Fibroblast of lung (primary cell): ENCODE data around the gene TNS2. TPM values are rescaled to one million over a fixed set of nuclear protein-coding genes. Genes with fewer than 3 reads are reported as not detected.

Experiments used
- DNase-seq, 2 donors: peaks; one replicate each; pipeline versions ENCODE4 v3.0.0 to v3.0.0-alpha.2; 2010; ENCODE audit warnings: low read depth in 2 of 2
- H2AFZ ChIP-seq: 2 replicates; pipeline ENCODE4 v1.5.1; 2012; ENCODE audit warnings: low read length, control low read depth, inconsistent platforms
- H3K27ac ChIP-seq: 2 replicates; pipeline ENCODE4 v1.5.1; 2011; ENCODE audit warnings: low read length, control low read depth; ENCODE audit not compliant: insufficient read depth
- H3K27me3 ChIP-seq: 2 replicates; pipeline ENCODE4 v1.5.1; 2011; ENCODE audit warnings: mild to moderate bottlenecking, low read length; ENCODE audit not compliant: control insufficient read depth, insufficient read depth
- H3K36me3 ChIP-seq: 2 replicates; pipeline ENCODE4 v1.5.1; 2011; ENCODE audit warnings: low read length; ENCODE audit not compliant: control insufficient read depth, insufficient read depth
- H3K4me1 ChIP-seq: 2 replicates; pipeline ENCODE4 v1.5.1; 2011; ENCODE audit warnings: low read length; ENCODE audit not compliant: control insufficient read depth, insufficient read depth; ENCODE audit errors: extremely low read depth
- H3K4me2 ChIP-seq: 2 replicates; pipeline ENCODE4 v1.5.1; 2011; ENCODE audit warnings: low read length, control low read depth; ENCODE audit not compliant: insufficient read depth; ENCODE audit errors: extremely low read depth
- H3K4me3 ChIP-seq, 4 experiments: fragments of 200-600 bp in 1 of 4; sonication (generic) in 1 of 4; replicated peaks in 1 of 4; 2 replicates each; pipeline ENCODE4 v1.5.1; 2011 to 2016; ENCODE audit warnings: low read length in 4 of 4, low read depth in 3 of 4, mild to moderate bottlenecking in 3 of 4, control low read depth in 2 of 4, inconsistent platforms in 1 of 4, mixed read lengths in 1 of 4; ENCODE audit not compliant: insufficient read depth in 1 of 4; ENCODE audit errors: control extremely low read depth in 1 of 4
- H3K79me2 ChIP-seq: 2 replicates; pipeline ENCODE4 v1.5.1; 2012; ENCODE audit warnings: mild to moderate bottlenecking, low read length, inconsistent platforms; ENCODE audit not compliant: control insufficient read depth, insufficient read depth
- H3K9ac ChIP-seq: 2 replicates; pipeline ENCODE4 v1.5.1; 2011; ENCODE audit warnings: mild to moderate bottlenecking, low read length, control low read depth; ENCODE audit not compliant: insufficient read depth
- H3K9me3 ChIP-seq: 2 replicates; pipeline ENCODE4 v1.5.1; 2012; ENCODE audit warnings: low read depth, low read length; ENCODE audit not compliant: control insufficient read depth, insufficient read depth
- H4K20me1 ChIP-seq: 2 replicates; pipeline ENCODE4 v1.5.1; 2011; ENCODE audit warnings: low read length; ENCODE audit not compliant: control insufficient read depth, insufficient read depth; ENCODE audit errors: extremely low read depth
- CTCF ChIP-seq, 2 donors: IDR thresholded peaks in 1 of 2; conservative IDR thresholded peaks in 1 of 2; 1 replicate in 1 of 2; 2 replicates in 1 of 2; pipeline ENCODE4 v1.5.1; 2011 to 2012; ENCODE audit warnings: low read length in 2 of 2, control low read depth in 1 of 2, inconsistent platforms in 1 of 2, low read depth in 1 of 2, mild to moderate bottlenecking in 1 of 2
- EZH2 ChIP-seq: IDR thresholded peaks from 2 replicates; pipeline ENCODE4 v1.5.1; 2012; ENCODE audit warnings: low read length, control low read depth, mild to moderate bottlenecking; ENCODE audit errors: missing control alignments
- polyA plus RNA-seq, 2 donors: library from polyadenylated mRNA; depleted of rRNA in 1 of 2; stranded (reverse) in 1 of 2; unstranded in 1 of 2; fragments of >200 nt; gene quantifications; 2 replicates each; pipeline ENCODE4 v1.2.1, GENCODE V29; 2011 to 2012; ENCODE audit warnings: missing spikeins in 1 of 2
- total RNA-seq: library from RNA; depleted of rRNA; stranded (reverse); fragments of >200 nt; gene quantifications from 2 replicates; pipeline ENCODE4 v1.2.1, GENCODE V29; 2014

The TNS2 gene
- total and polyA plus RNA-seq, 2 donors (not counting 1 experiment from before 2014, with no cell fraction given): 35.3 to 60.6 TPM

- H3K9ac ChIP-seq: no peak overlapping the region
- H3K27ac ChIP-seq: no peak overlapping the region
- peak overlapping the region in 2 of 4 experiments; percentile 6 to 100 for H3K4me3 ChIP-seq
- no peak overlapping the region for H2AFZ ChIP-seq
- peak overlapping the region; percentile 87 for H3K4me2 ChIP-seq
- peak; percentile 12 to 42 for DNase-seq
- H4K20me1 ChIP-seq: peaks cover 2% of the 10 kb centered on the region
- no peak for TF ChIP-seq CTCF (conservative IDR thresholded peaks at IDR 0.05 in 1 of 2, IDR thresholded peaks at IDR 0.05 in 1 of 2; ENCODE audit: low read depth in 1 of 2, low read length in 2 of 2)
- no peak for TF ChIP-seq EZH2
- peaks cover 31% of the 10 kb centered on the region for H3K79me2 ChIP-seq
- H3K27me3 ChIP-seq: no peaks in the 10 kb centered on the region
- no peaks in the 10 kb centered on the region for H3K9me3 ChIP-seq
- peaks cover 2% of the 10 kb centered on the region for H3K4me1 ChIP-seq
- H3K36me3 ChIP-seq: no peaks in the 10 kb centered on the region
Measured at GRCh38 chr12:53004582-53004981, 45.3 kb upstream of the TNS2 start.

- H4K20me1 ChIP-seq: peaks cover 2% of the 10 kb centered on the region
- H3K36me3 ChIP-seq: no peaks in the 10 kb centered on the region
- H3K27ac ChIP-seq: peak overlapping the region; percentile 89
- peak overlapping the region; percentile 87 to 100 (median 90) for H3K4me3 ChIP-seq
- peak overlapping the region; percentile 78 for H3K9ac ChIP-seq
- TF ChIP-seq CTCF (conservative IDR thresholded peaks at IDR 0.05 in 1 of 2, IDR thresholded peaks at IDR 0.05 in 1 of 2; ENCODE audit: low read depth in 1 of 2, low read length in 2 of 2) (no peak), EZH2 (no peak)
- peaks cover 2% of the 10 kb centered on the region for H3K4me1 ChIP-seq
- no peaks in the 10 kb centered on the region for H3K9me3 ChIP-seq
- H3K4me2 ChIP-seq: peak overlapping the region; percentile 87
- H2AFZ ChIP-seq: peak overlapping the region; percentile 74
- peaks cover 39% of the 10 kb centered on the region for H3K79me2 ChIP-seq
- no peaks in the 10 kb centered on the region for H3K27me3 ChIP-seq
- DNase-seq: no peak
Measured at GRCh38 chr12:53005215-53005985, 44.5 kb upstream of the TNS2 start.

DNA sequence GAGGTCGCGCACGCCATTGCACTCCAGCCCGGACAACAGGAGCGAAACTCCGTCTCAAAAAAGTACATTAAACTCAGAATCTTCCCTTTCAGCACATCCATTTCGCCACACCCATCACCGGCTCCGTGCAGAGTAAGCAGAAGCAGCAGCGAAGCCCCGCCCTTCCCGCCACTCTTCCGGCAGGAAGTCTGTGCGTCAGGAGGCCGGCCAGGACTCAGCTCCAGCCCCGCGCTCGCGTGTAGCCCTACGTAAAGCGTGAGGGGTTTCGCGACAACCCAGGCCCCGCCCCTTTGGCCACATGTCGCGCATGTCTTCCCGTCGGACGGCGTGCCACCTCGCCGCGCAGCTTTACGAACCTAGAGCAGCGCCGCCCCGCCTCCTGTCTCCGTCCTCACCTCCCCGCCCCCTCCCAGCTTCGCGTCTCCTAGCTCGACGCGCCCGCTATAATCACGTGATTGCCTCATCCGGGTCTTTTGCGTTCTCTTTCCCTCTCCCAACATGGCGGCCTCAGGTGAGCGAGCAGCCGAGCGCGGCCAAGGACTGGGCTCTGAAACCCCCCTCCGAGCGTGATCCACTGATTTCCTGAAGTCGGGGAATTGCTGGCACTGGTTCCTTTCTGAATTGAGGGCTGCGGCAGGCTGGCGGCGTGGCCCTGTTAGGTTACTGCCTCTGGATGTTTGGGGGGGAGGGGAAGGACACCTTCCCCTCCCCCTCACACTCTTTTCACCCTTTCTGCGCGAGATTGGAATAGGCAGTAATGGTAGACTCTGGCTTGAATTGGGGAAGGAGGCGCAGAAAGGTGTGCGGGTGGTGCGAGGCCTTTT, 43.7 kb upstream of the TNS2 start, which contains the start of gene EIF4B:
Gene EIF4B, plus strand, starts transcription at position 471 of the 824 bp plus-strand sequence. Its CDS starts 28 bp downstream, at position 499.
- DNase-seq: peak; percentile 100
- H3K9me3 ChIP-seq: no peaks in the 10 kb centered on the region
- peaks cover 2% of the 10 kb centered on the region for H3K4me1 ChIP-seq
- H3K4me2 ChIP-seq: peak within 1 kb of the TSS; percentile 93
- H3K9ac ChIP-seq: peak within 1 kb of the TSS; percentile 78
- H3K27ac ChIP-seq: peak within 1 kb of the TSS; percentile 89
- peak within 1 kb of the TSS; percentile 88 to 100 (median 96) for H3K4me3 ChIP-seq
- no peaks in the 10 kb centered on the region for H3K27me3 ChIP-seq
- TF ChIP-seq EZH2 (no peak), CTCF (conservative IDR thresholded peaks at IDR 0.05 in 1 of 2, IDR thresholded peaks at IDR 0.05 in 1 of 2; ENCODE audit: low read depth in 1 of 2, low read length in 2 of 2) (no peak)
- H3K79me2 ChIP-seq: peaks cover 47% of the 10 kb centered on the region
- H2AFZ ChIP-seq: peak within 1 kb of the TSS; percentile 74
- peaks cover 4% of the 10 kb centered on the region for H4K20me1 ChIP-seq
- no peaks in the 10 kb centered on the region for H3K36me3 ChIP-seq
